GM19463 (cell line): ENCODE results near the gene SSR1.
"Not testable (repeated sequence)": the region's sequence is repeated elsewhere in the genome, so short reads cannot be mapped to it uniquely, and the experiment has no call there.

Experiments used
- ATAC-seq: cut with Tn5 transposase; IDR thresholded peaks from one replicate; pipeline ENCODE4 v1.9.1; 2021; ENCODE audit warnings: mild to moderate bottlenecking, moderate library complexity; ENCODE audit not compliant: unreplicated experiment

The SSR1 gene

GRCh38 chr6:7312616-7313504 lies at the start of gene SSR1:
SSR1 (minus strand) TSS chr6:7313199; CDS start chr6:7313120, 79 bp downstream.
- peak; percentile 97 for ATAC-seq

GRCh38 chr6:7351916-7352315 lies 38.9 kb upstream of the SSR1 start:
- not testable (repeated sequence) for ATAC-seq

GRCh38 chr6:7350591-7350990 lies 37.6 kb upstream of the SSR1 start:
- not testable (repeated sequence) for ATAC-seq

GRCh38 chr6:7347551-7347997 lies 34.6 kb upstream of the SSR1 start:
- not testable (repeated sequence) for ATAC-seq

GRCh38 chr6:7344773-7345450 lies 31.9 kb upstream of the SSR1 start:
- not testable (repeated sequence) for ATAC-seq

GRCh38 chr6:7343546-7344475 lies 30.8 kb upstream of the SSR1 start:
- no peak for ATAC-seq

GRCh38 chr6:7341989-7342742 lies 29.2 kb upstream of the SSR1 start:
- ATAC-seq, result peak; percentile 77

GRCh38 chr6:7341271-7341670 lies 28.3 kb upstream of the SSR1 start:
- ATAC-seq, result no peak

GRCh38 chr6:7339007-7339732 lies 26.2 kb upstream of the SSR1 start:
- not testable (repeated sequence) for ATAC-seq

- no peak for ATAC-seq
Measured at GRCh38 chr6:7338031-7338430, 25.0 kb upstream of the SSR1 start.

GRCh38 chr6:7335519-7335918 lies 22.5 kb upstream of the SSR1 start:
- ATAC-seq, result no peak

- no peak for ATAC-seq
Measured at GRCh38 chr6:7334685-7335084, 21.7 kb upstream of the SSR1 start.

GRCh38 chr6:7332090-7332745 lies 19.2 kb upstream of the SSR1 start:
- no peak for ATAC-seq

- no peak for ATAC-seq
Measured at GRCh38 chr6:7331452-7331851, 18.5 kb upstream of the SSR1 start.

- ATAC-seq, result no peak
Measured at GRCh38 chr6:7328243-7328642, 15.2 kb upstream of the SSR1 start.

GRCh38 chr6:7325750-7326149 lies 12.8 kb upstream of the SSR1 start:
- no peak for ATAC-seq

- peak; percentile 62 for ATAC-seq
Measured at GRCh38 chr6:7324520-7324919, 11.5 kb upstream of the SSR1 start.

- ATAC-seq, result no peak
Measured at GRCh38 chr6:7323074-7323473, 10.1 kb upstream of the SSR1 start.

GRCh38 chr6:7321866-7322265 lies 8.9 kb upstream of the SSR1 start:
- not testable (repeated sequence) for ATAC-seq
